NB4 (cell line): ENCODE data around the gene XCR1.

ENCODE experiments used
- CTCF ChIP-seq: IDR thresholded peaks from one replicate; pipeline ENCODE4 v1.5.1; 2012; ENCODE audit warnings: low read depth, low read length
- MAX ChIP-seq: IDR thresholded peaks from 2 replicates; pipeline ENCODE4 v1.6.1; 2011; ENCODE audit warnings: low read depth, low read length
- MYC ChIP-seq: IDR thresholded peaks from 2 replicates; pipeline ENCODE4 v1.6.1; 2011; ENCODE audit warnings: low read depth, low read length
- POLR2A ChIP-seq: IDR thresholded peaks from 2 replicates; pipeline ENCODE4 v1.6.1; 2011; ENCODE audit warnings: mild to moderate bottlenecking; ENCODE audit not compliant: insufficient read length; ENCODE audit errors: extremely low read depth

- TF ChIP-seq CTCF, result no peak
- no peak for TF ChIP-seq POLR2A
- TF ChIP-seq MAX, result peak; percentile 60
- TF ChIP-seq MYC, result peak; percentile 41; the same call in 1 of the 2 replicates
These were observed 9.6 kb downstream of the XCR1 start for GRCh38 chr3:46017720-46018119.
